Measurements from ENCODE around the gene KLHL18. TPM values are rescaled to one million over a fixed set of nuclear protein-coding genes. Genes with fewer than 3 reads are reported as not detected.
"Not testable (repeated sequence)": the region's sequence is repeated elsewhere in the genome, so short reads cannot be mapped to it uniquely, and the experiment has no call there.

Gene KLHL18
- total RNA-seq, 2 donors from 2014 or later: 17.7 to 26.9 TPM

- intact Hi-C loops (cut with DNase I, micrococcal nuclease): no loop called here
- ATAC-seq (no peak), DNase-seq (no peak)
These were observed 15.3 kb upstream of the KLHL18 start for GRCh38 chr3:47267490-47267824.

- DNase-seq: no peak
- intact Hi-C loops (cut with DNase I, micrococcal nuclease): no loop called here
- no peak for ATAC-seq
These were observed 12.2 kb upstream of the KLHL18 start for GRCh38 chr3:47270526-47270925.

GRCh38 chr3:47273564-47273963, 9.2 kb upstream of the KLHL18 start:
- DNase-seq (no peak), ATAC-seq (no peak)
- intact Hi-C loops (cut with DNase I, micrococcal nuclease): no loop called here

- no peak for ATAC-seq
- no peak for DNase-seq
- intact Hi-C loops (cut with DNase I, micrococcal nuclease): no loop called here
These were observed 8.1 kb upstream of the KLHL18 start for GRCh38 chr3:47274652-47275051.

GRCh38 chr3:47276558-47276957, 6.2 kb upstream of the KLHL18 start:
- no peak for DNase-seq
- intact Hi-C loops (cut with DNase I, micrococcal nuclease): no loop called here
- no peak for ATAC-seq

- DNase-seq: no peak
- no peak for ATAC-seq
- intact Hi-C loops (cut with DNase I, micrococcal nuclease): no loop called here
These were observed 2.2 kb upstream of the KLHL18 start for GRCh38 chr3:47280519-47280918.

- peak; percentile 21 for ATAC-seq
These were observed 421 bp downstream of the KLHL18 start for GRCh38 chr3:47283193-47283537.

GRCh38 chr3:47283591-47284364, 1.0 kb downstream of the KLHL18 start:
- intact Hi-C loops (cut with DNase I, micrococcal nuclease): no loop called here
- DNase-seq (peak in 1 of 2 donors; percentile 16), ATAC-seq (no peak)

More at GRCh38 chr3:47283193-47283537, 421 bp downstream of the KLHL18 start:
- DNase-seq: peak; percentile 35 to 43
- intact Hi-C loops (cut with DNase I, micrococcal nuclease): no loop called here

- intact Hi-C loops (cut with DNase I, micrococcal nuclease): no loop called here
- ATAC-seq: no peak
- no peak for DNase-seq
These were observed 6.5 kb downstream of the KLHL18 start for GRCh38 chr3:47288966-47289910.

GRCh38 chr3:47291158-47291753, 8.5 kb downstream of the KLHL18 start:
- no peak for ATAC-seq
- intact Hi-C loops (cut with DNase I, micrococcal nuclease): no loop called here
- no peak for DNase-seq

GRCh38 chr3:47291754-47292420, 9.1 kb downstream of the KLHL18 start:
- DNase-seq; intact Hi-C loops (cut with DNase I, micrococcal nuclease); ATAC-seq: not testable (repeated sequence)

- ATAC-seq: no peak
- intact Hi-C loops (cut with DNase I, micrococcal nuclease): no loop called here
- DNase-seq: no peak
These were observed 11.1 kb downstream of the KLHL18 start for GRCh38 chr3:47293822-47294221.

- ATAC-seq: no peak
These were observed 11.6 kb downstream of the KLHL18 start for GRCh38 chr3:47294392-47294791.

GRCh38 chr3:47295322-47295721, 12.6 kb downstream of the KLHL18 start:
- no peak for DNase-seq
- no peak for ATAC-seq
- intact Hi-C loops (cut with DNase I, micrococcal nuclease): no loop called here

More at GRCh38 chr3:47294392-47294791, 11.6 kb downstream of the KLHL18 start:
- DNase-seq: no peak
- intact Hi-C loops (cut with DNase I, micrococcal nuclease): no loop called here

GRCh38 chr3:47295976-47296375, 13.2 kb downstream of the KLHL18 start:
- ATAC-seq: no peak
- intact Hi-C loops (cut with DNase I, micrococcal nuclease): no loop called here
- DNase-seq: no peak

- DNase-seq (no peak), ATAC-seq (no peak)
- intact Hi-C loops (cut with DNase I, micrococcal nuclease): no loop called here
These were observed 14.0 kb downstream of the KLHL18 start for GRCh38 chr3:47296562-47297302.

GRCh38 chr3:47298439-47298838, 15.7 kb downstream of the KLHL18 start:
- intact Hi-C loops (cut with DNase I, micrococcal nuclease): no loop called here
- ATAC-seq (no peak), DNase-seq (no peak)

Data from left colon (tissue), 2 donors.